DMS153 treated with DMSO at 0.1 percent for 48 hours (cell line): ENCODE data around the gene RBM8A.

Experiments used
- DNase-seq: peaks from one replicate; lab custom pipeline; 2025; ENCODE audit not compliant: unreplicated experiment; lab: John Stamatoyannopoulos, UW

The RBM8A gene

GRCh38 chr1:145918144-145918991, 8.9 kb downstream of the RBM8A start, which contains the start of gene PEX11B:
Gene PEX11B, minus strand, starts transcription at chr1:145918717. Its CDS starts 29 bp downstream, at chr1:145918688.
- peak; percentile 96 for DNase-seq

GRCh38 chr1:145917595-145917994, 9.7 kb downstream of the RBM8A start:
- no peak for DNase-seq

- DNase-seq = no peak
Observed at GRCh38 chr1:145916745-145917144, 10.5 kb downstream of the RBM8A start.

GRCh38 chr1:145912128-145912641, 15.1 kb downstream of the RBM8A start:
- DNase-seq = no peak

- no peak for DNase-seq
Observed at GRCh38 chr1:145908653-145909052, 18.6 kb downstream of the RBM8A start.

GRCh38 chr1:145906954-145907753, 20.1 kb downstream of the RBM8A start:
- no peak for DNase-seq

GRCh38 chr1:145901312-145902021, 25.8 kb downstream of the RBM8A start:
- DNase-seq = no peak

- DNase-seq = no peak
Observed at GRCh38 chr1:145898756-145899155, 28.5 kb downstream of the RBM8A start.

GRCh38 chr1:145897969-145898368, 29.3 kb downstream of the RBM8A start:
- DNase-seq = no peak

- no peak for DNase-seq
Observed at GRCh38 chr1:145895471-145895870, 31.8 kb downstream of the RBM8A start.

GRCh38 chr1:145893306-145894055, 33.8 kb downstream of the RBM8A start:
- DNase-seq = no peak

GRCh38 chr1:145892486-145893087, 34.7 kb downstream of the RBM8A start:
- peak; percentile 52 for DNase-seq

- DNase-seq = peak; percentile 99
Observed at GRCh38 chr1:145891587-145892485, 35.4 kb downstream of the RBM8A start.

GRCh38 chr1:145891143-145891542, 36.1 kb downstream of the RBM8A start:
- no peak for DNase-seq

- DNase-seq = peak; percentile 76
Observed at GRCh38 chr1:145889722-145890121, 37.6 kb downstream of the RBM8A start.

GRCh38 chr1:145887631-145888030, 39.7 kb downstream of the RBM8A start:
- DNase-seq = no peak

- DNase-seq = no peak
Observed at GRCh38 chr1:145886816-145887215, 40.5 kb downstream of the RBM8A start.

GRCh38 chr1:145886390-145886789, 40.9 kb downstream of the RBM8A start:
- no peak for DNase-seq

GRCh38 chr1:145885738-145886287, 41.5 kb downstream of the RBM8A start, which contains the start of gene ANKRD35:
Gene ANKRD35, minus strand, starts transcription at chr1:145885866. Its CDS starts 108 bp downstream, at chr1:145885758.
- DNase-seq = peak; percentile 74
